Progenitor cell of endocrine pancreas (in vitro differentiated cells): ENCODE results near the gene TMA7. TPM values are rescaled to one million over a fixed set of nuclear protein-coding genes. Genes with fewer than 3 reads are reported as not detected.
"Not testable (repeated sequence)": the region's sequence is repeated elsewhere in the genome, so short reads cannot be mapped to it uniquely, and the experiment has no call there.

ENCODE experiments used
- DNase-seq: peaks from one replicate; pipeline ENCODE4 v3.0.0; 2021; ENCODE audit warnings: low spot score; ENCODE audit not compliant: unreplicated experiment
- H3K27ac Mint-ChIP-seq: 2 replicates; pipeline ENCODE4 v1.8.0; 2021; ENCODE audit warnings: mild to moderate bottlenecking, moderate library complexity, mixed read lengths
- H3K27me3 Mint-ChIP-seq: 2 replicates; pipeline ENCODE4 v1.8.0; 2021; ENCODE audit warnings: mixed read lengths
- H3K36me3 Mint-ChIP-seq: 2 replicates; pipeline ENCODE4 v1.8.0; 2022; ENCODE audit warnings: mixed read lengths; ENCODE audit not compliant: insufficient read depth
- H3K4me1 Mint-ChIP-seq: 2 replicates; pipeline ENCODE4 v1.8.0; 2021; ENCODE audit warnings: low read depth, mixed read lengths
- H3K4me3 Mint-ChIP-seq: 2 replicates; pipeline ENCODE4 v1.8.0; 2021; ENCODE audit warnings: low read depth, mild to moderate bottlenecking, moderate library complexity, mixed read lengths
- H3K9me3 Mint-ChIP-seq: 2 replicates; pipeline ENCODE4 v1.8.0; 2021; ENCODE audit warnings: low read depth, mixed read lengths
- total RNA-seq: library from RNA; stranded (reverse); gene quantifications from 2 replicates; pipeline ENCODE4 v1.2.1, GENCODE V29; 2021
- TF ChIP-seq, protein P1 (sequence below): fragments of 200-600 bp; sonication (generic); IDR thresholded peaks from one replicate; pipeline ENCODE4 v1.5.0; 2021; ENCODE audit warnings: antibody characterized with exemption, mild to moderate bottlenecking; ENCODE audit not compliant: unreplicated experiment

The TMA7 gene
- total RNA-seq, 1 donor from 2014 or later, result 253 TPM

DNA sequence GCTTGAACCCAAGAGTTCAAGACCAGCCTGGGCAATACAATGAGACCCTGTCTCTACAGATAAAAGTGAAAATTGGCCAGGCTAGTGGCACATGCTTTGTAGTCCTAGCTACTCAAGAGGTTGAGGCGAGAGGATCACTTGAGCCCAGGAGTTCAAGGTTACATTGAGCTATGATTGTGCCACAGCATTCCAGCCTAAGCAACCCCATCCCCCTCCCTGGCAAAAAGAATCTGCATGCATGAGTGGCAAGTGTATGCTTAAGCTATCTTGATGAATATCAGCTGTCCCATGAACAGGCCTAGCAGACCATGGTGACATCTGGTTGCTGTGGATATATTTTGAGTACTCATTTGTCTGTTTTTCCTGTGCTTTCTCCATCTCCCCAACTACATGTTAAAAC, 11.2 kb downstream of the TMA7 start:
- Mint-ChIP-seq H3K36me3 (peaks cover 6% of the 10 kb centered on the region), H3K27ac (no peak overlapping the region), H3K4me1 (peaks cover 16% of the 10 kb centered on the region), H3K4me3 (no peak overlapping the region), H3K27me3 (no peaks in the 10 kb centered on the region), H3K9me3 (no peaks in the 10 kb centered on the region)
- TF ChIP-seq, protein P1, sequence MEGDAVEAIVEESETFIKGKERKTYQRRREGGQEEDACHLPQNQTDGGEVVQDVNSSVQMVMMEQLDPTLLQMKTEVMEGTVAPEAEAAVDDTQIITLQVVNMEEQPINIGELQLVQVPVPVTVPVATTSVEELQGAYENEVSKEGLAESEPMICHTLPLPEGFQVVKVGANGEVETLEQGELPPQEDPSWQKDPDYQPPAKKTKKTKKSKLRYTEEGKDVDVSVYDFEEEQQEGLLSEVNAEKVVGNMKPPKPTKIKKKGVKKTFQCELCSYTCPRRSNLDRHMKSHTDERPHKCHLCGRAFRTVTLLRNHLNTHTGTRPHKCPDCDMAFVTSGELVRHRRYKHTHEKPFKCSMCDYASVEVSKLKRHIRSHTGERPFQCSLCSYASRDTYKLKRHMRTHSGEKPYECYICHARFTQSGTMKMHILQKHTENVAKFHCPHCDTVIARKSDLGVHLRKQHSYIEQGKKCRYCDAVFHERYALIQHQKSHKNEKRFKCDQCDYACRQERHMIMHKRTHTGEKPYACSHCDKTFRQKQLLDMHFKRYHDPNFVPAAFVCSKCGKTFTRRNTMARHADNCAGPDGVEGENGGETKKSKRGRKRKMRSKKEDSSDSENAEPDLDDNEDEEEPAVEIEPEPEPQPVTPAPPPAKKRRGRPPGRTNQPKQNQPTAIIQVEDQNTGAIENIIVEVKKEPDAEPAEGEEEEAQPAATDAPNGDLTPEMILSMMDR, result no peak
- DNase-seq, result no peak

DNA sequence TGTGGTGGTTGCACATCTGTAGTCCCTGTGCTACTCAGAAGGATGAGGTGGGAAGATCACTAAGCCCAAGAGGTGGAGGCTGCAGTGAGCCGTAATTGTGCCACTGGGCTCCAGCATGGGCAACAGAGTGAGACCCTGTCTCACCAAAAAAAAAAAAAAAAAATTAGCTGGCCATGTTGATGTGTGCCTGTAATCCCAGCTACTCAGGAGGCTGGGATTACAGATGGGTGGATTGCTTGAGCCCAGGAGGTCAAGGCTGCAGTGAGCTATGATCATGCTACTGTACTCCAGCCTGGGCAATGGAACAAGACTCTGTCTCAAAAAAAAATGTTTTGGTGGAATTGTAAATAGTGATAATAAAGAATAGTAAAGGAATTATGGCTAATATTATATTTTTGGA, 16.4 kb downstream of the TMA7 start:
- no peak for DNase-seq
- TF ChIP-seq, protein P1, result no peak
- H3K27me3 Mint-ChIP-seq, result no peaks in the 10 kb centered on the region
- no peaks in the 10 kb centered on the region for H3K9me3 Mint-ChIP-seq
- peaks cover 7% of the 10 kb centered on the region for H3K36me3 Mint-ChIP-seq
- H3K4me3 Mint-ChIP-seq, result no peak overlapping the region
- H3K27ac Mint-ChIP-seq, result no peak overlapping the region
- H3K4me1 Mint-ChIP-seq, result no peaks in the 10 kb centered on the region

DNA sequence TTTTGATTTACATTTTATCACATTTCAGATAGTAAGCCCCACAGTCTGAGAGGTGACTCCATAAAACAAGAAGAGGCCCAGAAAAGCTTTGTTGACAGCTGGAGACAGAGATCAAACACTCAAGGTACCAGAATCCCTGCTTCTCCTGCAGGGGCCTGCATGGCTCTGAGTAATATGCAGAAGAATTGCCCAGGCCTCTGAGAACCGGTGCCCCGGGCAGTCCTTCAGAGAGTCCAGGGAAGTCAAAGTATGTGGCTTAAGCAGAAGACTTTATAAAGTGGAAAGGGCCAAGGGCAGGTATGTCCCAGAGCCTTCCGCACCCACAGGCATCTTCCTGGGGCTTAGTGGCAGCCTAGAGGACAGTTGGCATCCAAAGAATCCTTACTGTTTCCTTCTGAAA, 19.3 kb downstream of the TMA7 start:
- no peak for DNase-seq

DNA sequence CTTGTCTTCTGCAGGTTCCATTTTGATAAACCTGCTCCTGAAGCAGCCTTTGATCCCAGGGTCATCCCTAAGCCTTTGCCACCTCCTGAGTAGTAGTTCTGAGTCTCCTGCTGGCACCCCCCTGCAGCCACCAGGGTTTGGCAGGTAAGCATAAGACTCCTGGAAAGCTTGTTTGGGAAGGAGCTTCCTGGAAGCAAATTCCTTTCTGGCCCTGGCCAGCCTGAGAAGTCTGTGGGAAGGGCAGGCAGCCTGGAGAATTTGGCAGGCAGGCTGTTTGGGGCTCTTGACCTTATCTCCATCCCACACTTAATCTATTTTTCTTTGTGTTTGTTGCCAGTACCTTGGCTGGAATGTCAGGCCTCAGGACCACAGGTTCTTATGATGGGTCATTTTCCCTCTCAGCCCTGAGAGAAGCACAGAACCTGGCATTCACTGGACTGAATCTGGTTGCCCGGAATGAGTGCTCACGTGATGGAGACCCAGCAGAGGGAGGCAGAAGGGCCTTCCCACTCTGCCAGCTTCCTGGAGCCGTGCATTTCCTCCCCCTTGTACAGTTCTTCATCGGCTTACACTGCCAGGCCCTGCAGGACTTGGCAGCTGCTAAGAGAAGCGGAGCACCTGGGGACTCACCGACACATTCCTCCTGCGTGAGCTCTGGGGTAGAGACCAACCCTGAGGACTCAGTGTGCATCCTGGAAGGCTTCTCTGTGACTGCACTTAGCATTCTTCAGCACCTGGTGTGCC, 19.9 kb downstream of the TMA7 start:
- Mint-ChIP-seq H3K36me3 (peaks cover 1% of the 10 kb centered on the region), H3K27ac (no peak overlapping the region), H3K4me3 (no peak overlapping the region), H3K9me3 (no peaks in the 10 kb centered on the region), H3K4me1 (no peaks in the 10 kb centered on the region), H3K27me3 (no peaks in the 10 kb centered on the region)
- DNase-seq, result no peak
- TF ChIP-seq, protein P1, result no peak

More for the DNA sequence above, 19.3 kb downstream of the TMA7 start:
- Mint-ChIP-seq H3K36me3 (peaks cover 3% of the 10 kb centered on the region), H3K4me1 (no peaks in the 10 kb centered on the region), H3K4me3 (no peak overlapping the region), H3K27me3 (no peaks in the 10 kb centered on the region), H3K9me3 (no peaks in the 10 kb centered on the region), H3K27ac (no peak overlapping the region)
- TF ChIP-seq, protein P1, result no peak

DNA sequence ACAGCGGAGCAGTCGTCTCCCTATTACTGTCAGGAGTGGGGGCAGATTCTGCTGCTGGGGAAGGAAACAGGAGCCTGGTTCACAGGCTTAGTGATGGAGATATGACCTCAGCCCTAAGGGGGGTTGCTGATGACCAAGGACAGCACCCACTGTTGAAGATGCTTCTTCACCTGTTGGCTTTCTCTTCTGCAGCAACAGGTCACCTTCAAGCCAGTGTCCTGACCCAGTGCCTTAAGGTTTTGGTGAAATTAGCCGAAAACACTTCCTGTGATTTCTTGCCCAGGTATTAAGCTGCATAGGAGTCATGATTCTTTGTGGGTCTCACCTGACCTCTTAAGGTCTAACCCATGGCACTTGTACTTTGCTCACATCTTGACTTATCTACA, 20.5 kb downstream of the TMA7 start:
- H3K27ac Mint-ChIP-seq, result no peak overlapping the region
- H3K4me1 Mint-ChIP-seq, result peaks cover 5% of the 10 kb centered on the region
- H3K36me3 Mint-ChIP-seq, result peaks cover 1% of the 10 kb centered on the region
- DNase-seq, result no peak
- no peaks in the 10 kb centered on the region for H3K27me3 Mint-ChIP-seq
- no peak overlapping the region for H3K4me3 Mint-ChIP-seq
- TF ChIP-seq, protein P1, result no peak
- no peaks in the 10 kb centered on the region for H3K9me3 Mint-ChIP-seq

DNA sequence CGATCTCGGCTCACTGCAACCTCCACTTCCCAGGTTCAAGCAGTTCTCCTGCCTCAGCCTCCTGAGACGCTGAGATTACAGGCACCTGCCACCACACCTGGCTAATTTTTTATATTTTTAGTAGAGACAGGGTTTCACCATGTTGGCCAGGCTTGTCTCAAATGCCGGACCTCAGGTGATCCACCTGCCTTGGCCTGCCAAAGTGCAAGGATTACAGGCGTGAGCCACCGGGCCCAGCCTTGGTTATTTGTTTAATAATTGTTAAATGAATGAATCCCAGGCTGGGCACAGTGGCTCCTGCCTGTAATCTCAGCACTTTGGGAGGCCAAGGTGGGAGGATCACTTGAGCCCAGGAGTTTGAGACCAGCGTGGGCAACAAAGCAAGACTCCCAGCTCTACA, 21.7 kb downstream of the TMA7 start:
- H3K27me3 Mint-ChIP-seq, H3K9me3 Mint-ChIP-seq, H3K4me3 Mint-ChIP-seq, H3K36me3 Mint-ChIP-seq, DNase-seq, H3K27ac Mint-ChIP-seq: not testable (repeated sequence)
- peaks cover 12% of the 10 kb centered on the region for H3K4me1 Mint-ChIP-seq
